Activated CD4-positive, alpha-beta T cell treated with anti-CD3 and anti-CD28 coated beads, Interleukin-2, amount 10 ng/mL, durations not matched to agents 7 days and 5 days (primary cell): ENCODE data around the gene SLC22A13. TPM values are rescaled to one million over a fixed set of nuclear protein-coding genes. Genes with fewer than 3 reads are reported as not detected.

ENCODE experiments used
- CTCF ChIA-PET: fragments of 350-600 bp; sonication (Branson Sonifier 250); formaldehyde crosslinking; loops from one replicate; lab custom pipeline; 2021; ENCODE audit warnings: antibody characterized with exemption; lab: Charles Lee
- POLR2A ChIA-PET: fragments of 350-600 bp; sonication (Branson Sonifier 250); formaldehyde crosslinking; loops from one replicate; lab custom pipeline; 2021; ENCODE audit warnings: antibody characterized with exemption; lab: Charles Lee
- DNase-seq: peaks from one replicate; pipeline ENCODE4 v3.0.0-alpha.2; 2020
- H3K27ac Mint-ChIP-seq: one replicate; pipeline ENCODE4 v1.8.0; 2021; ENCODE audit warnings: mild to moderate bottlenecking, moderate library complexity, mixed read lengths
- H3K27me3 Mint-ChIP-seq: one replicate; pipeline ENCODE4 v1.8.0; 2021; ENCODE audit warnings: mixed read lengths
- H3K36me3 Mint-ChIP-seq: one replicate; pipeline ENCODE4 v1.8.0; 2021; ENCODE audit warnings: low read depth, mixed read lengths
- H3K4me1 Mint-ChIP-seq: one replicate; pipeline ENCODE4 v1.8.0; 2021; ENCODE audit warnings: mixed read lengths
- H3K4me3 Mint-ChIP-seq: one replicate; pipeline ENCODE4 v1.8.0; 2021; ENCODE audit warnings: mild to moderate bottlenecking, moderate library complexity, mixed read lengths
- H3K9me3 Mint-ChIP-seq: one replicate; pipeline ENCODE4 v1.8.0; 2021; ENCODE audit warnings: mixed read lengths
- total RNA-seq, 2 experiments: library from RNA; stranded (reverse); gene quantifications; one replicate each; pipeline ENCODE4 v1.2.3, GENCODE V29; 2021

The SLC22A13 gene
- total RNA-seq, 2 experiments from 2014 or later = 0.37 TPM

GRCh38 chr3:38268087-38268486 lies 2.5 kb downstream of the SLC22A13 start:
- H3K36me3 Mint-ChIP-seq = no peaks in the 10 kb centered on the region
- no peaks in the 10 kb centered on the region for H3K9me3 Mint-ChIP-seq
- no peaks in the 10 kb centered on the region for H3K27me3 Mint-ChIP-seq
- ChIA-PET POLR2A (no interaction called here), CTCF (no interaction called here)
- no peak for DNase-seq
- H3K27ac Mint-ChIP-seq = no peak overlapping the region
- peaks cover 19% of the 10 kb centered on the region for H3K4me1 Mint-ChIP-seq
- H3K4me3 Mint-ChIP-seq = no peak overlapping the region

DNA sequence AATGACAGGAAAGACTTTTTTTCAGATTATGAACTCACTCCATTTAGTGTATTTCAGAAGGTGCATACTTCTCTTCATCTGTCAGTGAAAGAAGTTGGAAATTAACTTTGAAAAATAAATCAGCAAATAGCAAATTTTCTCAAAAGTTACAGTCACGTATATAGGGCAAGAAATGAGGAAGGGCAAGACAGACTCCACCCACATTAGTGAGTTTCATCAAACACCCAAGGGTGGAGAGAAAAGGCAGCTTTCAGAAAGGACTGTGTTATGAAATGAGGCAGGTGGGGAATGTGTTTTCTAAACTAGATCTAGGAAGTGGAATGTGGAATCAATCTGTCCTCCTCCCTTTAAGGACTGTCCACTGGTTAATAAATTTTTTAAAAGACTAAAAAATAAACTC lies 2.9 kb downstream of the SLC22A13 start:
- H3K27ac Mint-ChIP-seq = no peak overlapping the region
- POLR2A ChIA-PET = no interaction called here

DNA sequence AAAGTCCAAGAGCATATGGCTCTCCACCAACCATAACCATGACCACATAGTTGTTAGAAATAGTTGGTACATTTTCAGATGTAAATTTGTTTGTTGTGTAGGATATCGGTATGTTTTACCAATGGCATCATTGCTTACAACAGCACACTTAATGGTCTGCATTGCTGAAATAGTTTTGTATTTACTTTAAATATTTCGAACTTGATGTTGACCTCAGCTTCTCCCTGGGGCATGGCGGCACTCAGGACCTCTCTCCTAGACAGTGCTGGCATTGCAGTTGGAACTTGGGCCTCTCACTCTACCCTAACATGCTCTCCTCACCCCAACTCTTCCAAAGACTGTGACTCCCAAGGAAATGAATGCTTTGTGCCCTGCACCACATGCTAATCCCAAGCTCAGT lies 5.0 kb downstream of the SLC22A13 start:
- peaks cover 14% of the 10 kb centered on the region for H3K4me1 Mint-ChIP-seq
- no peak overlapping the region for H3K27ac Mint-ChIP-seq
- no peaks in the 10 kb centered on the region for H3K36me3 Mint-ChIP-seq
- H3K27me3 Mint-ChIP-seq = no peaks in the 10 kb centered on the region
- no peak overlapping the region for H3K4me3 Mint-ChIP-seq
- POLR2A ChIA-PET = no interaction called here
- H3K9me3 Mint-ChIP-seq = no peaks in the 10 kb centered on the region
- CTCF ChIA-PET = interaction anchor here (1.0 to 1.4 kb wide), 2 partner anchors 10 to 19 kb away, joined by 3 read pairs; no protein-coding TSS in a partner anchor
- no peak for DNase-seq

More for the DNA sequence above, 2.9 kb downstream of the SLC22A13 start:
- no peaks in the 10 kb centered on the region for H3K9me3 Mint-ChIP-seq
- H3K4me3 Mint-ChIP-seq = no peak overlapping the region
- CTCF ChIA-PET = no interaction called here
- H3K27me3 Mint-ChIP-seq = no peaks in the 10 kb centered on the region
- H3K36me3 Mint-ChIP-seq = no peaks in the 10 kb centered on the region
- peaks cover 16% of the 10 kb centered on the region for H3K4me1 Mint-ChIP-seq
- DNase-seq = no peak

DNA sequence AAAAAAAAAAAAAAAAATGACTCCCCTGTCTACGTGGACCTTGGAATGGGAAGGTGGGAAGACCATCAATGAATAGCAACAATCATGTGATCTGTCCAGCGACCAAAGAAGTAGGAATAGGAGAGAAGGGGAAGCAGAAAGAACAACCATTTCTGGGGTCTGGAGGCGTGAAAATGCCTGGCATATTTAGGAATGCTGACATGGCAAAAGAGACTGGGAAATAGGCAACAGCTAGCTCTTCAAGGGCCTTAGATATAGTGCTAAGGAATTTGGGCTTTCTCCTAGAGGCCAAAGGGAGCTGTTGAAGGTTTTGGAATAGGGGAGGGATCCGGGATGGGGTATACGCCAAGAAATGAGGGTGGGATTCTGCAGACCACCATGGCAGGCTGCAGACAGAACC lies 5.9 kb downstream of the SLC22A13 start:
- DNase-seq = no peak
- no peaks in the 10 kb centered on the region for H3K27me3 Mint-ChIP-seq
- peaks cover 14% of the 10 kb centered on the region for H3K4me1 Mint-ChIP-seq
- no peak overlapping the region for H3K4me3 Mint-ChIP-seq
- H3K36me3 Mint-ChIP-seq = no peaks in the 10 kb centered on the region
- H3K27ac Mint-ChIP-seq = no peak overlapping the region
- ChIA-PET POLR2A (no interaction called here), CTCF (interaction anchor here (1.4 to 1.6 kb wide), 2 partner anchors 10 to 11 kb away, joined by 3 to 4 read pairs; partner anchors contain the start of gene SLC22A14)
- H3K9me3 Mint-ChIP-seq = no peaks in the 10 kb centered on the region

DNA sequence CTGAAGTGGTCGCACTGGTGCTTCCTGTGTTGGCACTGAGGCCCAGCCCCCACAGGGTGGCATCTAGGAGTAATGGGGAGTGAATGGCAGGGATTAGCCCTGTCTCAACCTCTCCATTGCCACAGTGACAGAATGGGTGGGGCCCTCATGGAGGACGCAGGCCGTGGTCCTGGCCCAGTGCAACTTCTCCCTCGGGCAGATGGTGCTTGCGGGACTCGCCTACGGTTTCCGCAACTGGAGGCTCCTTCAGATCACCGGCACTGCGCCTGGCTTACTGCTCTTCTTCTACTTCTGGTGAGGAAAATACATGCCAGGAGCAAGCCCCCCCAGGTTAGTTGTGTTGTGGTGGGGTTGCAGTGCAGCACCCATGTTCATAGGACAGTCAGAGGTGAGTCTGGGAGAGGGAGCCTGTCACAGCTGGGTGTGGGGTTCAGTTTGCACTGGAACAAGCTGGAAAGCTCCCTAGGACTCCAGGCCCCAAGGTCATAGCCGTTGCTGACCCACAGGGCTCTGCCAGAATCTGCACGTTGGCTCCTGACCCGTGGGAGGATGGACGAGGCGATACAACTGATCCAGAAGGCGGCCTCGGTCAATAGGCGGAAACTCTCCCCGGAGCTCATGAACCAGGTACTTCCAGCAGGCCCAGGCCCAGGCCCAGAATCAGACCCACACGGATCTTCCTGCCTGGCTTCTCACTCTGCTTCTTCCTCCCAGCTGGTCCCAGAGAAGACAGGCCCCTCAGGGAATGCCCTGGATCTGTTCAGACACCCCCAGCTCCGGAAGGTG lies 9.4 kb downstream of the SLC22A13 start:
- no peak overlapping the region for H3K27ac Mint-ChIP-seq
- DNase-seq = no peak
- no peak overlapping the region for H3K4me3 Mint-ChIP-seq
- ChIA-PET POLR2A (no interaction called here), CTCF (no interaction called here)
- no peaks in the 10 kb centered on the region for H3K36me3 Mint-ChIP-seq
- H3K4me1 Mint-ChIP-seq = no peaks in the 10 kb centered on the region
- H3K27me3 Mint-ChIP-seq = no peaks in the 10 kb centered on the region
- no peaks in the 10 kb centered on the region for H3K9me3 Mint-ChIP-seq

GRCh38 chr3:38275658-38276057 lies 10.0 kb downstream of the SLC22A13 start:
- Mint-ChIP-seq H3K27ac (no peak overlapping the region), H3K4me3 (no peak overlapping the region), H3K4me1 (no peaks in the 10 kb centered on the region), H3K36me3 (no peaks in the 10 kb centered on the region), H3K9me3 (no peaks in the 10 kb centered on the region), H3K27me3 (no peaks in the 10 kb centered on the region)
- DNase-seq = no peak
- CTCF ChIA-PET = no interaction called here
- POLR2A ChIA-PET = no interaction called here

- H3K9me3 Mint-ChIP-seq = no peaks in the 10 kb centered on the region
- no peaks in the 10 kb centered on the region for H3K4me1 Mint-ChIP-seq
- no peak for DNase-seq
- no peaks in the 10 kb centered on the region for H3K27me3 Mint-ChIP-seq
- POLR2A ChIA-PET = no interaction called here
- no peak overlapping the region for H3K27ac Mint-ChIP-seq
- no peaks in the 10 kb centered on the region for H3K36me3 Mint-ChIP-seq
- H3K4me3 Mint-ChIP-seq = no peak overlapping the region
- CTCF ChIA-PET = interaction anchor here (0.7 to 0.8 kb wide), 2 partner anchors 145 to 191 kb away, joined by 3 read pairs; no protein-coding TSS in a partner anchor
These were observed 10.7 kb downstream of the SLC22A13 start for GRCh38 chr3:38276081-38276916.

DNA sequence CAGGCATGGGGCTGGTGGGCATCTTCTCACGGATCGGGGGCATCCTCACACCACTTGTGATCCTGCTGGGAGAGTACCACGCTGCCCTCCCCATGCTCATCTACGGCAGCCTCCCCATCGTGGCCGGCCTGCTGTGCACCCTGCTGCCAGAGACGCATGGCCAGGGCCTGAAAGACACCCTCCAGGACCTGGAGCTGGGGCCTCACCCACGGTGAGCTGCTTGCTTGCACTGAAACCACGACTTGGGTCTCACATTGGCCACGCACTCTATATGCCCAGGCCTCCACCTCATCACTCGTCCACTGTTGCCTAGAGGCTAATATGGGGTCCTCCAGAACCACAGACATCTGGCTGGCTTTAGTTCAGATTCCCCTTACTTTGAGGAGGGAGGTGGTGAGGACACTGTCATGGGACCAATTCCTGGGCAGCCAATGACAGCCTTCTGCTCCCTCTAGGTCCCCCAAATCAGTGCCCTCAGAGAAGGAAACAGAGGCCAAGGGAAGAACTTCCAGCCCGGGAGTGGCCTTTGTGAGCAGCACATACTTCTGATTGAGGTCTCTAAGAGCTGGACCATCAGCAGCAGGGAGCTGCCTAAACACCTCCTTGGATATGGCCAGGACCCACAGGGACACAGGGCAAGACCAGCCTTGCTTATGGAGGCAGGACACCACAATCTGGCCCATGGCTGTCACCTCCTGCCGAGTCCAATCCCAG lies 11.5 kb downstream of the SLC22A13 start:
- no peaks in the 10 kb centered on the region for H3K4me1 Mint-ChIP-seq
- CTCF ChIA-PET = interaction anchor here (0.7 to 0.8 kb wide), 2 partner anchors 146 to 192 kb away, joined by 3 read pairs; no protein-coding TSS in a partner anchor
- no peaks in the 10 kb centered on the region for H3K36me3 Mint-ChIP-seq
- POLR2A ChIA-PET = no interaction called here
- no peaks in the 10 kb centered on the region for H3K27me3 Mint-ChIP-seq
- H3K4me3 Mint-ChIP-seq = no peak overlapping the region
- no peaks in the 10 kb centered on the region for H3K9me3 Mint-ChIP-seq
- no peak overlapping the region for H3K27ac Mint-ChIP-seq
- DNase-seq = no peak

DNA sequence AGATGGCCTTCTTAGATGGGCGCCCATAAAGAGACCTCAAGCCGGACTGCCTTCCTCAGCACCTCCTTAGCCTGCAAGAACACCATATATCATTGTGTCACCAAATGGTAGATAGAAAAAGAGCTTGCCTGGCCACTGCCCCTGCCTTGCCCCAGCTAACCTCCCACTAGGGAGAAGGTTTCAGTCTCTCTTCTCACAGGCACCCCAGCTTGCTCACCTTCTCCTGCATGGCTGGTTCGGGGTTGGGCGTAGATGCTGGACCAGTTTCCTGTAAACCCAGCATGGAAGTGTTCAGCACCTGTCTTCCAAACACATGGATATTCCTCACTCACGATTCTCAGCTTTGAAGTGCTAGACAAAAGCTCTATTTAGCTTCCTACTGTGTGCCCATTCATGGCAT lies 13.2 kb downstream of the SLC22A13 start:
- CTCF ChIA-PET = interaction anchor here (1.0 to 1.3 kb wide), 5 partner anchors 27 to 161 kb away, joined by 3 to 4 read pairs (median 3); no protein-coding TSS in a partner anchor
- no peaks in the 10 kb centered on the region for H3K36me3 Mint-ChIP-seq

GRCh38 chr3:38281895-38282686 lies 16.5 kb downstream of the SLC22A13 start, which contains the start of gene SLC22A14:
TSS of gene SLC22A14 (plus strand) at chr3:38282294. CDS start at chr3:38306027, 23,733 bp downstream.
- Mint-ChIP-seq H3K27ac (no peak within 1 kb of the TSS), H3K4me3 (no peak within 1 kb of the TSS), H3K4me1 (no peaks in the 10 kb centered on the region), H3K36me3 (no peaks in the 10 kb centered on the region), H3K9me3 (no peaks in the 10 kb centered on the region), H3K27me3 (no peaks in the 10 kb centered on the region)
- DNase-seq = no peak
- CTCF ChIA-PET = interaction anchor here (1.2 to 1.8 kb wide), 2 partner anchors 10 to 14 kb away, joined by 4 read pairs; no protein-coding TSS in a partner anchor
- POLR2A ChIA-PET = no interaction called here

More for the DNA sequence above, 13.2 kb downstream of the SLC22A13 start:
- no peaks in the 10 kb centered on the region for H3K9me3 Mint-ChIP-seq
- no peaks in the 10 kb centered on the region for H3K27me3 Mint-ChIP-seq
- POLR2A ChIA-PET = no interaction called here
- no peaks in the 10 kb centered on the region for H3K4me1 Mint-ChIP-seq
- no peak overlapping the region for H3K27ac Mint-ChIP-seq
- no peak for DNase-seq
- H3K4me3 Mint-ChIP-seq = no peak overlapping the region

- no peak for DNase-seq
- H3K9me3 Mint-ChIP-seq = no peaks in the 10 kb centered on the region
- CTCF ChIA-PET = no interaction called here
- no peak overlapping the region for H3K4me3 Mint-ChIP-seq
- H3K27me3 Mint-ChIP-seq = peaks cover under 1% of the 10 kb centered on the region
- POLR2A ChIA-PET = no interaction called here
- no peaks in the 10 kb centered on the region for H3K36me3 Mint-ChIP-seq
- H3K4me1 Mint-ChIP-seq = no peaks in the 10 kb centered on the region
- H3K27ac Mint-ChIP-seq = no peak overlapping the region
These were observed 18.5 kb downstream of the SLC22A13 start for GRCh38 chr3:38283810-38284755.
